ENCODE measurements around the gene CEMIP2.

Gene CEMIP2

DNA sequence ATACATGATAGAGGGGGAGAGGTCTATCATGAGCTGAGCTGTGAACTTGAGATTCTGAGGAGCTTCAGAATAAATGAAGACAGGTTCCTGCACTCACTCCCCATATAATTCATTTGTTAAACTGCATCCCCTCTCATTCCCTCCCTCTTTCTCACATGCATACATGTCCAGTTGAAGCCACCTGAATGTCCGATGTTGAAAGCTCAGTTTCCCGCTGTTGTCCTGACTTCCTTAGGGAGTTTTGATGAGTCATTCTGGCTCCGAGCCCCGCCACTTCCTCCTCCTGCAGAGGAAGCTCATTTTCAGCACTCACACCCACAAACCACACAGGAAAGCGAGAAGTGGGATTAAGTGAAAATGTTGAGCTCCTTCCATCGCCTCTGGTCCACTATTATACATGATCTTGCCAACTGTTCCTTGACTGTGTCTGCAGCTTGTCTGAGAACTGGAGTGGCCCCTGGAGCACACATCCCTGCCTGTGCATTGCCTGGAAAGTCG is 121.2 kb downstream of the CEMIP2 start:
- DNase-seq, result peak in 29 of 51 donors; percentile 2 to 46 (median 14)

DNA sequence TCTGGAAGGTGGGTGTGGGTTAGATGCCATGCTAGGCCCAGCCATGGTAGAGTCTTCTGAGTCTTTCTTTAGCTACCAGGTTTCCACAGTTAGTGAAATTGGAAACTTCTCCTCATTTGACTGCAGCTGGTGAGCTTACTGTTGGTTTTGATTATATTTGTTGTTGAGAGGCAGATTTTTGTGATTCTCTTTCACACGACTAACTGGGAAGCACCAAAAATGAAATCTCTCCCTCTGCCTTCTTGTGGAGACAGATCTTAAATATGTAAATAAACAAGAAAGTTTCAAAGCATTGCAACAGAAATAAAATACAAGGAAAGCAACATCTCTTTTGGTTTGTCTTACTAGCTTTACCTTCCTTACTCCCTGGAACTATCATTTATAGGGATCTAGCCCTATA is 122.2 kb downstream of the CEMIP2 start:
- DNase-seq, result no peak

DNA sequence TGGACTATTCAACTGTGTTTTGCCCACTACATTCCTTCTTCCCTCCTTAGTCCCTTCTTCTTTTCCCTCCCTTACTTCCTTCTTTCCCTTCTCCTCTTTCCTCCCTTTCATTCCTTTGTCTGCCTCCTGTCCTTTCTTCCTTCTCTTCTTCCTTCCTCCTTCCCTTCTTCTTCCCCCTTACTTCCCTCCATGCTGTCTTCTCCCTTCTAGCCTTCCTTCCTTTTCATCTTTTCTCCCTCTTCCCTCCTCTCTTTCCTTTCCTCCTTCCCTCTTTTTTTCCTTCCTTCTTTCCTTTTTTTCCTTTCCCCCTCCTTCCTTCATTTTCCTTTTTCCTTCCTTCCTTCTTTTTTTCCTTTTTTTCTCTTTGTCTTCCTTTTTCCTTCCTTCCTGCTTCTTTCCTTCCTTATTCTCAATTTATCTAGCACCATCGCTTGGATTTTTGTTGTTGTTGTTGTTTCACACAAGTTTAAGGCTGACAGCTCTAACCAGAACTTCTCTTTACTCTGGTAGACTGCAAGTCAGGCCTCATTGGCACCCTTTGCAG is 123.4 kb downstream of the CEMIP2 start:
- DNase-seq, result no peak

DNA sequence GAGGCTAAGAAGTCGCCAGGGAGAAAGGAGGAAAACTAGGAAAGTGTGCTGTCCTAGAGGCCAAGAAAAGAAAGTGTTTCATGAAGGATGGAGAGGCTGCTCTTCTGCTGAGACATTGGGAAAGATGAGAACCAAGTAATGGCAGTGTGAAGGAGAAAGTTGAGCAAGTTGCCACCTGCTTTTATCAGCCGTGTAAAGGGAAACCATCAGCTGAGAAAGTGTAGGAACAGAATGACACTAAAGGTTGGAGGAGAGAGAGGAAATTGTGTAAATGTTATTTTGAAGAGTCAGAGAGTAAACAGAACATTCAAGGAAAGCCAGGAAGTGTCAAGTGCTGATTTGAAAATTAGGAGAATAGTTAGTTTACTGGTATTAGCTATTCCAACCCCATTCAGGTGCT is 125.0 kb downstream of the CEMIP2 start:
- no peak for DNase-seq

DNA sequence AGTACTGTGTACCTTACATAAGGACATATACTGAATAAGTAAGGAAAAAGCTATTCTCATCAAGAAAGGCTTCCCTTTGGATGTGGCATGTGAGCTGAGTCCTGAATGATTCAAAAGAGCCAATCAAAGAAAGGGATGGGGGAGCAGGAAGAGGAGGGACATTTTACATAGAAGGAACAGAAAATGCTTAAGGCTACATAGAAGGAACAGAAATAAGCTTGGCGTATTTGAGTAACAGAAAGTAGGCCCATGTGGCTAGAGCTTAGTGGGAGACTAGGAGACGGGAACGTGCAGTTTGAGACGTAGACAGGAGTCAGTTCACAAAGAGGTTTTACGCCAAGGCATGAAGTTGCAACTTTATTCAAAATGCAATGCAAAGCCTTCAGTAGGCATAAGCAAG is 126.3 kb downstream of the CEMIP2 start:
- DNase-seq, result no peak

DNA sequence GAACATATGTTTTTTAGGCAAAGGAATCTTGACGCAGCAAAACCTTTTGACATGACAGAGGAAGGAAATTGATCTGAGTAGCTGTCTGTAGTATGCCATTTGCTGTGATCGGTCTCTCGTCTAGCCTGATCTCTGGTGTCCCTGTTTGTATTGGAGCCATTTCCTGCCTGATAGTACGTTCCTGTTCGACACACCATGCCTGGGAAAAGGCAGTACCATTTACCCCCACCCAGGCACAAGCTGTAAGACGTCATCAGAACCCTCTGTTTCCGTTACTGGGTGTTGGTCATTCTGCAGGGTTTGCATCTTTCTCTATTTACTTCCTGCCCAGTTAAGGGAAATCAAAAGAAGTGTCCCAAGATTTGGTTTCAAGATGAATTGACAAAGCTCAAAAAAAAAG is 129.7 kb downstream of the CEMIP2 start:
- peak in 13 of 51 donors; percentile 1 to 16 (median 4) for DNase-seq

DNA sequence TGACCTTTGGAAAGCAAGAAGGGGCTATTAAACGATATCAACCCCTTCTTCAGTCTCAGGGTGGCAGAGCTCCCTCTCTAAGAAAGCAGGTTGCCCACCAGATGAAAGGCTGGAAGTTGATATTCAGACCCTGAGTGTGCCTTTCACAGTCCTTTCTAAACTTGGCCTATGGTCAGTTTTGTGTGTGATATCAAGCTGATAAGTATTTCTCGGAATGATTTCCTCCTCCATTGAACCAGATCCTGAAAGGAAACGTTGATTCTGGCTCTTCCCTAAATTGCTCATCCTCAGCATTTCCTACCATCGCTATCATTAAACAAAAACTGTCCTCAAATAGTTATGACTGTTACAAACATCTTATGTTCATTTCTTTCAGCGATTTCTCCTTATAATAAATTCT is 130.4 kb downstream of the CEMIP2 start:
- no peak for DNase-seq

DNA sequence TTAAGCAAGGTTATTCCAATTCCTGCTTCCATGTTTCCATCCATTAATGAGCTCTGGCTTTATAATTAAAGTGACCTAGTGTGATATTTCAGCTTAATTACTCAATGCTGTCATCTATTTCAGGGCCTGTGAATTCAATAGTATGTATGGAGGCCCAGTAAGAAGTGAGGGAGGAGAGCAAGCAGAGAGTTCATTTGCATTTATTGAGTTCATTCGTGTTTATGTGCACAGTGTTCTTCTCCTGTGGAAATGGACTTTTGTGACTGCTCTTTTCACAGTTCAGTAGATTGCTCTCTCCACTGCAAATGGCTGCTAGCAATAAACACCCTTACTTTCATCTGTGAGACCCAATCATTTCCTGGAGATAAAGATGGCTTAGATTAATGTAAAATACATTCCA is 130.9 kb downstream of the CEMIP2 start:
- DNase-seq, result no peak

DNA sequence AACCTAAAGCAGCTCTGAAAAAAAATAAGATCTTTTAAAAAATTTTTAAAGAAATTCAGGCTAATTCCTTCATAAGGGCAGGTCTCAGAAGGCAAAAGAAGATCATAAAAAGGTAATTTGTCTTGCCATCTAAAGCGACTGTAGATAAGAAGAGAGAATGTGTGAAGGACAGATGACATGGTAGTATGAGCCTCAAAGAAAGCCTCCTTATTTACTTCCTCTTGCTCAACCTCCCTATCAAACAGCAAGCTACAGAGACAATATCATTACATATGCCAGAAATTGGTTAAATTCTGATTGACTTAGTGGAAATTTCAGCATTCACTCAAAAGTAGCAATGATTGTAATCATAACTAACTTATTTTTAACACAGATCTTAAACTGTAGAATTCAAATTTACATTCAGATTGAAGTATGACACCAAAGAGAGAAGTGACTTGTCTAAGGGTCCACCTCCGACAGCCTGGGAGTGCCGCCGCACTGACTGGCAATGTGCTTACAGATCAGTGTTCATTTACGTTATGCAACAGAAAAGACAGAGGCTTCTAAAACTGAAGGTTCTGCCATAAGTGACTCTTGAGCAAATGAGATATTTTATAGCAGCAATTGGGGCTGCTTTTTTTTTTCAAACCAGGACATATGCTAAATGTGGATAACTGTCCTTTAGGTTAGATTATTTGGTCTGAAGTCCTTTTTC is 132.0 kb downstream of the CEMIP2 start:
- no peak for DNase-seq

DNA sequence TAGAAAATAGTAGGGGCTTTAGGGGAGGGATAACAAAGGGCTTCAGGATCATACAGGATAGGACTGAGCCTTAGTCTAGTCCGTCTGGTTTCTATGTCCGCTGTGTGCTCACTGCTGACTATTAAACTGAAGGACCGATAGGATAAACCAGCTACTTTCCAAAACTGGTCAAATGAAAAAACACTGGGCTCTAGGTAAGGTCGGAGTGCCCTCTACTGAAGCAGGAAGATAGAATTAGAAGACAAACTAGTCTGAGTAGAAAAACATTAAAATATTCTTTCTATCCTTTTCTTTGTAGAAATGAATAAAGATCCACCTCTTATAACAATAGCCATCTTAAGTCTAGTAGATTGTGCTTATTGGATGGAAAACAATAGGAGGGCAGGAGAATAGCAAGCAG is 133.6 kb downstream of the CEMIP2 start:
- no peak for DNase-seq

Data from hypothalamus (tissue), 51 donors.